SH-SY5Y (cell line): ENCODE results near the gene TNFRSF6B.

Experiments used
- GATA2 ChIP-seq: IDR thresholded peaks from 2 replicates; pipeline ENCODE4 v1.6.1; 2011; ENCODE audit warnings: mild to moderate bottlenecking, low read depth, low read length
- GATA3 ChIP-seq: IDR thresholded peaks from 2 replicates; pipeline ENCODE4 v1.6.1; 2011; ENCODE audit warnings: low read depth, mild to moderate bottlenecking, low read length, moderate library complexity

- TF ChIP-seq GATA2 (peak; percentile 26; the same call in 1 of the 2 replicates), GATA3 (no peak)
Observed at GRCh38 chr20:63700199-63701050, 4.0 kb downstream of the TNFRSF6B start.
